Ovary (tissue), 3 donors: ENCODE measurements around the gene ENTPD8.

Source experiments
- CTCF ChIP-seq, 3 donors: fragments of 450-650 bp in 2 of 3; fragments of 200-600 bp in 1 of 3; IDR thresholded peaks; one replicate each; pipeline versions ENCODE4 v1.5.1 to v1.8.0; 2016 to 2022; ENCODE audit warnings: antibody characterized with exemption in 3 of 3, mild to moderate bottlenecking in 1 of 3
- POLR2A ChIP-seq: fragments of 450-650 bp; IDR thresholded peaks from one replicate; pipeline ENCODE4 v1.6.1; 2017; ENCODE audit warnings: antibody characterized with exemption, mild to moderate bottlenecking, moderate library complexity
- donor health status: DM: no; HTN: no; CAD: no.

GRCh38 chr9:137394866-137395665 is 46.1 kb downstream of the ENTPD8 start:
- TF ChIP-seq CTCF (IDR thresholded peaks at IDR 0.05) (no peak), POLR2A (no peak)
